ENCODE data around the gene SHTN1. TPM values are rescaled to one million over a fixed set of nuclear protein-coding genes. Genes with fewer than 3 reads are reported as not detected.

Gene SHTN1
- total RNA-seq, 2 experiments from 2014 or later = 0.37 to 0.43 TPM

DNA sequence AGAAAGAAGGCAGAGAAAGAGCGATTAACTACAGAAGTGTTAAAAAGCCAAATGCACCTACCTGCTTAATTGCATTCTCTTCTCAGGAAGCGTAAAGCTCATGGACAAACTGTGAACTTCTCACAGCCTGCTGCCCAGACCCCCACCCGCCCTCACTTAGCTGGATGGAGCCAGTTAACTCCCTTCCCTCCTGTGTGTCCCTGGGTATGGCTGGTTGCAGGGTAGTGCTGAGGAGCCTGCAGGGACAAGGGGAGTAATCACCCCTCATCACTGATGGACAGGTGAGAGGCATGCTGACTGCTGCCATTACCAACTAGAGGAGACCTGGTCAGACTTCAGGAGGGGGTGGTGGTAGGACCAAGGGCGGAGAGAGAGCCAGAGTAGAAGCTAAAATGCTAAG is 118.2 kb downstream of the SHTN1 start:
- DNase-seq (no peak), ATAC-seq (no peak)
- CTCF ChIA-PET = no interaction called here
- H3K9me3 Mint-ChIP-seq (ENCODE audit: low read depth) = no peaks in the 10 kb centered on the region
- H3K36me3 Mint-ChIP-seq (ENCODE audit: low read depth) = no peaks in the 10 kb centered on the region
- H3K27ac Mint-ChIP-seq = no peak overlapping the region
- POLR2A ChIA-PET = no interaction called here
- peaks cover 14% of the 10 kb centered on the region for H3K27me3 Mint-ChIP-seq
- intact Hi-C loops (cut with DNase I, micrococcal nuclease) = no loop called here
- no peaks in the 10 kb centered on the region for H3K4me1 Mint-ChIP-seq
- no peak overlapping the region for H3K4me3 Mint-ChIP-seq

DNA sequence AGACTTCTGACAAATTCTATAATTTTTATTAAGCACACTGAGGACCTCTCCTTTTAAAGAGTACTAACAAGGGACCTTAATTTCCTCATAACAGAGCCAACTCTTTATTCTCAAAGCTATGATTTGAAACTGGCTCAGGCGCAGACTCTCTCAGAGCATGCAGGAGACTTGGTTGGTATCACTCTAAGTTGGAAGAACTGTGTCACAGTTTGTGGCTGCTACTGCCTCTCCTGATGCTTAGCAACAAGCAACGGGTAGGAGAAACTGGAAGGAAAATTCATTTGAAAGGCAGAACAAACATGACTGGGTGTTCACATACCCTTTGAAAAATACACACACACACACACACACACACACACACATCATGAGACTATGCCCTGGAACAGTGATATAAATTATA is 122.3 kb downstream of the SHTN1 start:
- ChIA-PET POLR2A (no interaction called here), CTCF (no interaction called here)
- Mint-ChIP-seq H3K27me3 (peaks cover 12% of the 10 kb centered on the region), H3K4me3 (no peak overlapping the region), H3K9me3 (ENCODE audit: low read depth) (no peaks in the 10 kb centered on the region), H3K27ac (no peak overlapping the region), H3K4me1 (no peaks in the 10 kb centered on the region), H3K36me3 (ENCODE audit: low read depth) (no peaks in the 10 kb centered on the region)
- intact Hi-C loops (cut with DNase I, micrococcal nuclease) = no loop called here
- no peak for ATAC-seq
- DNase-seq = no peak

DNA sequence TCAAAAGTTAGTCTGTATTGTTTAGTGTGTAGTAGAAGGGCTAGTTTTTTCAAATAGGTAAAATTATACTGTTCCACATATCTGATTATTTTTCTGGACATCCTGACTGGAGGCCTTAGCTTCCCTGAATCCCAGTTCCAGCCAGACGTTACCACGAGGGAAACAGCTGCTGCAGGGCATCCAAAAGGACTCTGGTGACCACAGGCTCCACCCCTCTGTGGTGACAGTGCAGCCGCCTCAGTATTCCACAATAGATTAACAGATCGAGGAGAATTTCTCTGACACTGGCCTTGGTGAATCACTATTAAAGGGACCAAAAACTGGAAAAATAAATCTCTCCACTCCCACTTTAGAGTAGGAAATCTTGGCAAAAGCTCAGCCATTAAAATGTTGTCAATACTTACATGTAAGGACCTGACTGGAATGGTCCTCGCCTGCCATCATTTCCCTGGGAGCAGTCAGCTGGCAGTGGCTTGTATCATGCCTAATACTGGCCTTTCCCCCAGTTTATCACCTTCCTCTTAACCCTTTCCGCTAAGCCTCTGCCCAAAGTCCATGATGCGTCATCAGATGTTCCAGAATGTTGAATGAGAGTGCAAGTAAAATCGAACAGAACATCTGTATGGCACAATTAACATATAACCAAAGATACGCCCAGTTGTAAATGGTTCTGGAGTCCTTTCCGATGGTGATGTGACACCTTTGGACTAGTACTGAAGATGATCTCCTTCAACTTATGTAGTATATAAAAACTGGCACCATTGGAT is 124.1 kb downstream of the SHTN1 start:
- peaks cover 10% of the 10 kb centered on the region for H3K27me3 Mint-ChIP-seq
- no peaks in the 10 kb centered on the region for H3K36me3 Mint-ChIP-seq (ENCODE audit: low read depth)
- ChIA-PET CTCF (interaction anchor here (0.6 kb wide), 1 partner anchor 11 kb away, joined by 3 read pairs; no protein-coding TSS in a partner anchor), POLR2A (no interaction called here)
- ATAC-seq (no peak), DNase-seq (no peak)
- intact Hi-C loops (cut with DNase I, micrococcal nuclease) = no loop called here
- H3K27ac Mint-ChIP-seq = no peak overlapping the region
- no peak overlapping the region for H3K4me3 Mint-ChIP-seq
- no peaks in the 10 kb centered on the region for H3K4me1 Mint-ChIP-seq
- H3K9me3 Mint-ChIP-seq (ENCODE audit: low read depth) = no peaks in the 10 kb centered on the region

DNA sequence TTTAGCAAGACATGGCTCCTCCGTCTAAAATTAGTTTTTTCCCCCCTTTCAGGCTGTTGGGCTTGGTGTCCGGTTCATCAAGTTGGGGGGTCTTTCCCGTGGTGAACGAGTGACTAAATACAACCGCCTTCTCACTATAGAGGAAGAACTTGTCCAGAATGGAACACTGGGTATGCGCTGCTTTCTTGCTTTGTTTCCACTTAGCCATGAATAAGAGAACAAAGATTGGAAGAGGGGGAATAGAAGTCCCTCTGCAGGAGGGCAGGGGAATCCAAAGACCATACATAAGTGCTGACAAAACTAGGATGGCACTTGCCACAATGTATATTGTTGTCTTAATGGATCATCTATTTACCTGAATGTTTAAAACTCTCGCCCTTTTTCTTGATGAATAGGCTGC is 125.2 kb downstream of the SHTN1 start:
- POLR2A ChIA-PET = no interaction called here

DNA sequence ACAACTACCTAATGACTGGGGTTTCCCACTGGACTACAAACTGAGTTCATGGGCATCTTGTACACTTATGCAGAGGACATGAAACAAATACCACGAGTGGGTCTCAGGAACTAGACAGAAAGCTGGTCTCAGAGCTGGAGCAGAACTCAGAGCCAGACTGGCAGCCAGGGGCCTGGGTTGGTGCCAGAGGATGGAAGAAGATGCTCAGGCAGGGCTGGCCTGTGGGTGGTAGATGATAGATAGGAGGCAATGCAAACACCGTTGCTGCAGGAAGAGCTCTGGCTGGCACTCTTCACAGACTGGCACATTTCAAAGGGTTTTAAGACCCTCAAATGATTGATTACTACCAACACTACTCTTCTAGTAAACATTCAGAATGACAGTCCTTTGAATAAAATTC is 126.9 kb downstream of the SHTN1 start:
- Mint-ChIP-seq H3K27me3 (peaks cover 12% of the 10 kb centered on the region), H3K9me3 (ENCODE audit: low read depth) (no peaks in the 10 kb centered on the region), H3K36me3 (ENCODE audit: low read depth) (no peaks in the 10 kb centered on the region), H3K4me1 (no peaks in the 10 kb centered on the region), H3K4me3 (no peak overlapping the region), H3K27ac (no peak overlapping the region)
- intact Hi-C loops (cut with DNase I, micrococcal nuclease) = no loop called here
- ChIA-PET CTCF (no interaction called here), POLR2A (no interaction called here)
- ATAC-seq (no peak), DNase-seq (no peak)

More for the DNA sequence above, 125.2 kb downstream of the SHTN1 start:
- H3K36me3 Mint-ChIP-seq (ENCODE audit: low read depth) = no peaks in the 10 kb centered on the region
- ATAC-seq (no peak), DNase-seq (no peak)
- no peaks in the 10 kb centered on the region for H3K4me1 Mint-ChIP-seq
- CTCF ChIA-PET = no interaction called here
- no peak overlapping the region for H3K4me3 Mint-ChIP-seq
- H3K9me3 Mint-ChIP-seq (ENCODE audit: low read depth) = no peaks in the 10 kb centered on the region
- no peak overlapping the region for H3K27ac Mint-ChIP-seq
- H3K27me3 Mint-ChIP-seq = peaks cover 10% of the 10 kb centered on the region
- intact Hi-C loops (cut with DNase I, micrococcal nuclease) = no loop called here

DNA sequence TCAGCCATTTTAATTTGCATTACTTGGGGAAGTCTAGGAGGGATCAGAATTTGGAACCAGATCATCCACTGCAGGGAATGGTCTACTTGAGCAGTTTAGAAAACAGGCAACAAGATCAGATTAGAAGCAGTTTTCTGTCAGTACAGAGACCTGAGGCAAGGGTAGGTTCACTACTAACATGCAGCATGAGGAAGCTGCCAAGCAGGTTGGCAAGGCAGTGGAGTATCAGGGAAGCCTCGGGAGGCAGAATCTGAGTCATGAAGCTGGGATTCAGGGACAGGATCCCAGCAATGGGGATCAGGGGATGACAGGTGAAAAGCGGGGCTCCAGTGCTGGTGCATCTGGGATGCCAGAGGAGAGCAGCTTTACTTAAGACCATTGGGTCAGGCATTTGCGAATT is 127.6 kb downstream of the SHTN1 start:
- CTCF ChIA-PET = interaction anchor here (0.7 kb wide), 1 partner anchor 290 kb away, joined by 3 read pairs; no protein-coding TSS in a partner anchor
- intact Hi-C loops (cut with DNase I, micrococcal nuclease) = no loop called here
- H3K27ac Mint-ChIP-seq = no peak overlapping the region
- H3K4me3 Mint-ChIP-seq = no peak overlapping the region
- no peaks in the 10 kb centered on the region for H3K9me3 Mint-ChIP-seq (ENCODE audit: low read depth)
- no peaks in the 10 kb centered on the region for H3K36me3 Mint-ChIP-seq (ENCODE audit: low read depth)
- POLR2A ChIA-PET = no interaction called here
- no peaks in the 10 kb centered on the region for H3K4me1 Mint-ChIP-seq
- DNase-seq (no peak), ATAC-seq (no peak)
- peaks cover 12% of the 10 kb centered on the region for H3K27me3 Mint-ChIP-seq

- ATAC-seq = no peak
- CTCF ChIA-PET = interaction anchor here (0.5 kb wide), 1 partner anchor 1090 kb away, joined by 3 read pairs; no protein-coding TSS in a partner anchor
- no peak overlapping the region for H3K4me3 Mint-ChIP-seq
- DNase-seq = no peak
- POLR2A ChIA-PET = no interaction called here
- no peaks in the 10 kb centered on the region for H3K36me3 Mint-ChIP-seq (ENCODE audit: low read depth)
- no peaks in the 10 kb centered on the region for H3K9me3 Mint-ChIP-seq (ENCODE audit: low read depth)
- H3K27me3 Mint-ChIP-seq = peaks cover 6% of the 10 kb centered on the region
- intact Hi-C loops (cut with DNase I, micrococcal nuclease) = no loop called here
- H3K4me1 Mint-ChIP-seq = no peaks in the 10 kb centered on the region
- H3K27ac Mint-ChIP-seq = no peak overlapping the region
Observed at GRCh38 chr10:116875897-116876296, 129.1 kb downstream of the SHTN1 start.

GRCh38 chr10:116873134-116873533 is 131.9 kb downstream of the SHTN1 start:
- Mint-ChIP-seq H3K4me1 (no peaks in the 10 kb centered on the region), H3K4me3 (no peak overlapping the region), H3K27ac (no peak overlapping the region), H3K36me3 (ENCODE audit: low read depth) (no peaks in the 10 kb centered on the region), H3K27me3 (peaks cover 7% of the 10 kb centered on the region), H3K9me3 (ENCODE audit: low read depth) (no peaks in the 10 kb centered on the region)
- DNase-seq (no peak), ATAC-seq (no peak)
- intact Hi-C loops (cut with DNase I, micrococcal nuclease) = no loop called here
- ChIA-PET CTCF (no interaction called here), POLR2A (no interaction called here)

DNA sequence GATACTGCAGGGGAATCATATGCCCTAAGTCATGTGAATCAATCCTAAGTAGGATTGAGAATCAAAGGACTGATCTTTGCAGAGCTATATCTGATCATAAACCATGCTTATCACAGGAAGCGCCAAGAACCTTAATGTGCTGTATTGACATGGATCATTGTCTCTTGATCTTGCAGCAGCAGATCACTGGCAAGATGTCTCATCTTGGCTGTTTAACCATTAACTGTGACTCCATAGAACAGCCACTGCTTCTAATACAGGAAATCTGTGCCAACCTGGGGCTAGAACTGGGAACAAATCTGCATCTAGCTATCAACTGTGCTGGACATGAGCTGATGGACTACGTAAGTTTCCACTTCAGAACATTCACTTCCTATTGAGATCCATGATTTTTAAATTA is 134.0 kb downstream of the SHTN1 start:
- Mint-ChIP-seq H3K9me3 (ENCODE audit: low read depth) (no peaks in the 10 kb centered on the region), H3K4me3 (no peak overlapping the region), H3K27me3 (peaks cover 6% of the 10 kb centered on the region), H3K27ac (no peak overlapping the region), H3K36me3 (ENCODE audit: low read depth) (no peaks in the 10 kb centered on the region), H3K4me1 (no peaks in the 10 kb centered on the region)
- no peak for DNase-seq
- ATAC-seq = no peak
- POLR2A ChIA-PET = no interaction called here
- CTCF ChIA-PET = no interaction called here
- intact Hi-C loops (cut with DNase I, micrococcal nuclease) = no loop called here

- Mint-ChIP-seq H3K4me1 (no peaks in the 10 kb centered on the region), H3K27me3 (peaks cover 4% of the 10 kb centered on the region), H3K27ac (no peak overlapping the region), H3K9me3 (ENCODE audit: low read depth) (no peaks in the 10 kb centered on the region), H3K4me3 (no peak overlapping the region), H3K36me3 (ENCODE audit: low read depth) (no peaks in the 10 kb centered on the region)
- ChIA-PET POLR2A (no interaction called here), CTCF (no interaction called here)
- DNase-seq = no peak
- no peak for ATAC-seq
- intact Hi-C loops (cut with DNase I, micrococcal nuclease) = no loop called here
Observed at GRCh38 chr10:116868722-116869121, 136.3 kb downstream of the SHTN1 start.

- no peaks in the 10 kb centered on the region for H3K4me1 Mint-ChIP-seq
Observed at GRCh38 chr10:116868198-116868676, 136.8 kb downstream of the SHTN1 start.

GRCh38 chr10:116866987-116867595 is 137.9 kb downstream of the SHTN1 start:
- H3K27ac Mint-ChIP-seq = no peak overlapping the region
- H3K4me1 Mint-ChIP-seq = no peaks in the 10 kb centered on the region
- no peak overlapping the region for H3K4me3 Mint-ChIP-seq
- peaks cover 2% of the 10 kb centered on the region for H3K27me3 Mint-ChIP-seq
- CTCF ChIA-PET = interaction anchor here (0.6 kb wide), 1 partner anchor 84 kb away, joined by 3 read pairs; no protein-coding TSS in a partner anchor
- ATAC-seq (no peak), DNase-seq (no peak)
- H3K36me3 Mint-ChIP-seq (ENCODE audit: low read depth) = no peaks in the 10 kb centered on the region
- POLR2A ChIA-PET = interaction anchor here (0.7 kb wide), 1 partner anchor 36 kb away, joined by 8 read pairs; no protein-coding TSS in a partner anchor
- intact Hi-C loops (cut with DNase I, micrococcal nuclease) = no loop called here
- no peaks in the 10 kb centered on the region for H3K9me3 Mint-ChIP-seq (ENCODE audit: low read depth)

More at GRCh38 chr10:116868198-116868676, 136.8 kb downstream of the SHTN1 start:
- POLR2A ChIA-PET = no interaction called here
- H3K27ac Mint-ChIP-seq = no peak overlapping the region
- no peak for ATAC-seq
- intact Hi-C loops (cut with DNase I, micrococcal nuclease) = no loop called here
- DNase-seq = no peak
- CTCF ChIA-PET = no interaction called here
- no peaks in the 10 kb centered on the region for H3K36me3 Mint-ChIP-seq (ENCODE audit: low read depth)
- peaks cover 4% of the 10 kb centered on the region for H3K27me3 Mint-ChIP-seq
- H3K4me3 Mint-ChIP-seq = no peak overlapping the region
- no peaks in the 10 kb centered on the region for H3K9me3 Mint-ChIP-seq (ENCODE audit: low read depth)
